MCF 10A (cell line): ENCODE results near the gene ARF6. TPM values are rescaled to one million over a fixed set of nuclear protein-coding genes. Genes with fewer than 3 reads are reported as not detected.

Experiments used
- BruUV-seq: library from RNA; stranded (reverse); fragments of 400-500 nt; replicated peaks from 2 replicates; lab custom pipeline; 2021; lab: Mats Ljungman, UMichigan
- CTCF ChIA-PET: fragments of 300-600 bp; sonication (Branson Sonifier 250); formaldehyde crosslinking; extraction: SDS; loops from one replicate; lab custom pipeline; 2021; ENCODE audit warnings: antibody characterized with exemption, inconsistent platforms; lab: Yijun Ruan, JAX
- POLR2A ChIA-PET: fragments of 300-600, 350-650 bp; sonication (Branson Sonifier 250); formaldehyde crosslinking; extraction: SDS; loops from one replicate; lab custom pipeline; 2020; ENCODE audit warnings: antibody characterized with exemption, inconsistent platforms; lab: Yijun Ruan, JAX
- DNase-seq: peaks from one replicate; pipeline ENCODE4 v3.0.0-alpha.2; 2018; ENCODE audit not compliant: unreplicated experiment
- H3K27ac Mint-ChIP-seq: one replicate; pipeline ENCODE4 v1.8.0; 2022; ENCODE audit warnings: mild to moderate bottlenecking, low read depth, mixed read lengths; ENCODE audit not compliant: unreplicated experiment
- H3K27me3 Mint-ChIP-seq: one replicate; pipeline ENCODE4 v1.8.0; 2022; ENCODE audit warnings: mixed read lengths; ENCODE audit not compliant: insufficient read depth, unreplicated experiment
- H3K36me3 Mint-ChIP-seq: one replicate; pipeline ENCODE4 v1.8.0; 2022; ENCODE audit warnings: mild to moderate bottlenecking, moderate library complexity, mixed read lengths; ENCODE audit not compliant: insufficient read depth, unreplicated experiment
- H3K4me1 Mint-ChIP-seq: one replicate; pipeline ENCODE4 v1.8.0; 2022; ENCODE audit warnings: mixed read lengths; ENCODE audit not compliant: insufficient read depth, unreplicated experiment
- H3K4me3 Mint-ChIP-seq: one replicate; pipeline ENCODE4 v1.8.0; 2022; ENCODE audit warnings: mild to moderate bottlenecking, moderate library complexity, mixed read lengths; ENCODE audit not compliant: unreplicated experiment
- H3K9me3 Mint-ChIP-seq: one replicate; pipeline ENCODE4 v1.8.0; 2022; ENCODE audit warnings: mixed read lengths; ENCODE audit not compliant: unreplicated experiment
- CTCF ChIP-seq: fragments of 200-600 bp; IDR thresholded peaks from one replicate; pipeline ENCODE4 v1.8.0; 2022; ENCODE audit warnings: antibody characterized with exemption, mild to moderate bottlenecking; ENCODE audit not compliant: unreplicated experiment
- intact Hi-C: fragments of 100-400 bp; cut with micrococcal nuclease; formaldehyde crosslinking; loops from 2 replicates; pipeline ENCODE4 v1.14.1; 2022
- total RNA-seq: library from RNA; stranded (reverse); gene quantifications from 2 replicates; pipeline ENCODE4 v1.2.3, GENCODE V29; 2022

The ARF6 gene
- total RNA-seq, 1 experiment from 2014 or later: 112 TPM

DNA sequence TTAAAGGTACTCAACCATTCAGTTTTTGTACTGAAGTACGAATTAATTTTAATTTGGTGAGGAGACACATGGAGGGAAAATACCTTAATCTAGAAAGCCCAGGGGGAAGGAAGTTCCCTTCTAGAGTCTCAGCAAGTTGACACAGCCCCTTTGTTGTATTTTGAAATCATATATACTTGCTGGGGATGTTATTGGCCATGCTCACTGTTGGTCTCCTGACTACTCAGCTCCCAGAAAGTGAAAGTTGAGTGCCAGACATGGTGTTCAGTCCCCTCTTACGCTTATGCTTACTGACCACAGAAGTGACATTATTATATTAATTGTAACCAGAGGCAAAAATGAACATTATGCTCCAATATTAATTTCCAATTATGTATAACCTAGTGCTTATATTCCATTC, 28.1 kb downstream of the ARF6 start:
- DNase-seq: no peak
- Mint-ChIP-seq H3K4me3 (no peak overlapping the region), H3K36me3 (no peaks in the 10 kb centered on the region), H3K9me3 (peaks cover 7% of the 10 kb centered on the region), H3K27me3 (no peaks in the 10 kb centered on the region), H3K27ac (no peak overlapping the region), H3K4me1 (peaks cover 20% of the 10 kb centered on the region)
- ChIA-PET POLR2A (no interaction called here), CTCF (no interaction called here)
- TF ChIP-seq CTCF: no peak
- intact Hi-C loops: no loop called here
- no TSS peak for BruUV-seq

GRCh38 chr14:49921401-49921800, 28.5 kb downstream of the ARF6 start:
- intact Hi-C loops: no loop called here
- peaks cover 20% of the 10 kb centered on the region for H3K4me1 Mint-ChIP-seq
- no peak overlapping the region for H3K27ac Mint-ChIP-seq
- TF ChIP-seq CTCF: no peak
- no peak for DNase-seq
- BruUV-seq: no TSS peak
- H3K4me3 Mint-ChIP-seq: no peak overlapping the region
- CTCF ChIA-PET: no interaction called here
- H3K27me3 Mint-ChIP-seq: no peaks in the 10 kb centered on the region
- peaks cover 7% of the 10 kb centered on the region for H3K9me3 Mint-ChIP-seq
- no peaks in the 10 kb centered on the region for H3K36me3 Mint-ChIP-seq
- POLR2A ChIA-PET: no interaction called here

- Mint-ChIP-seq H3K27ac (no peak overlapping the region), H3K9me3 (peaks cover 7% of the 10 kb centered on the region), H3K4me1 (peaks cover 20% of the 10 kb centered on the region), H3K36me3 (no peaks in the 10 kb centered on the region), H3K4me3 (no peak overlapping the region), H3K27me3 (no peaks in the 10 kb centered on the region)
- CTCF ChIA-PET: interaction anchor here (1.1 kb wide), 1 partner anchor 396 kb away, joined by 3 read pairs; no protein-coding TSS in a partner anchor
- POLR2A ChIA-PET: interaction anchor here (1.1 kb wide), 1 partner anchor 27 kb away, joined by 4 read pairs; no protein-coding TSS in a partner anchor
- BruUV-seq: no TSS peak
- TF ChIP-seq CTCF: no peak
- no peak for DNase-seq
- intact Hi-C loops: no loop called here
Observed at GRCh38 chr14:49923442-49923841, 30.6 kb downstream of the ARF6 start.

GRCh38 chr14:49923881-49924280, 31.0 kb downstream of the ARF6 start:
- Mint-ChIP-seq H3K36me3 (no peaks in the 10 kb centered on the region), H3K4me3 (no peak overlapping the region), H3K4me1 (peaks cover 20% of the 10 kb centered on the region), H3K27ac (no peak overlapping the region), H3K9me3 (peaks cover 3% of the 10 kb centered on the region), H3K27me3 (no peaks in the 10 kb centered on the region)
- DNase-seq: no peak
- TF ChIP-seq CTCF: no peak
- no TSS peak for BruUV-seq
- ChIA-PET CTCF (interaction anchor here (1.1 to 1.4 kb wide), 2 partner anchors 12 to 395 kb away, joined by 3 to 6 read pairs; no protein-coding TSS in a partner anchor), POLR2A (no interaction called here)
- intact Hi-C loops: no loop called here
